Activated T-helper 2 cell treated with anti-CD3 and anti-CD28 coated beads, Interferon-gamma antibody, Interleukin-2, Interleukin-4, amounts not matched to agents 10 μg/mL and 5 μg/mL and 100 μg/mL, durations not matched to agents 14 hours and 24 hours and 36 hours (primary cell): ENCODE data around the gene SYDE1. TPM values are rescaled to one million over a fixed set of nuclear protein-coding genes. Genes with fewer than 3 reads are reported as not detected.
A peak's percentile ranks its signal among the peaks of the same experiment; 100 is the strongest.
"Not testable (repeated sequence)": the region's sequence is repeated elsewhere in the genome, so short reads cannot be mapped to it uniquely, and the experiment has no call there.

Source experiments
- DNase-seq: peaks from one replicate; pipeline ENCODE4 v3.0.0; 2021; ENCODE audit warnings: low spot score
- H3K27ac Mint-ChIP-seq: one replicate; pipeline ENCODE4 v1.8.0; 2021; ENCODE audit warnings: mixed read lengths
- H3K27me3 Mint-ChIP-seq: one replicate; pipeline ENCODE4 v1.8.0; 2021; ENCODE audit warnings: low read depth, mixed read lengths
- H3K36me3 Mint-ChIP-seq: one replicate; pipeline ENCODE4 v1.8.0; 2021; ENCODE audit warnings: low read depth, mixed read lengths
- H3K4me1 Mint-ChIP-seq: one replicate; pipeline ENCODE4 v1.8.0; 2021; ENCODE audit warnings: low read depth, mixed read lengths
- H3K4me3 Mint-ChIP-seq: one replicate; pipeline ENCODE4 v1.8.0; 2021; ENCODE audit warnings: low read depth, mild to moderate bottlenecking, moderate library complexity, mixed read lengths
- H3K9me3 Mint-ChIP-seq: one replicate; pipeline ENCODE4 v1.8.0; 2021; ENCODE audit warnings: mixed read lengths
- intact Hi-C: fragments of 100-400 bp; cut with micrococcal nuclease; formaldehyde crosslinking; loops from one replicate; pipeline ENCODE4 v1.15.1; 2023
- total RNA-seq: library from RNA; stranded (reverse); gene quantifications from 2 replicates; pipeline ENCODE4 v1.2.3, GENCODE V29; 2022

The SYDE1 gene
- total RNA-seq, 1 donor from 2014 or later: 1.9 TPM

- DNase-seq: no peak
- Mint-ChIP-seq H3K27ac (no peak overlapping the region), H3K9me3 (no peaks in the 10 kb centered on the region), H3K4me1 (peaks cover 3% of the 10 kb centered on the region), H3K36me3 (no peaks in the 10 kb centered on the region), H3K27me3 (no peaks in the 10 kb centered on the region), H3K4me3 (no peak overlapping the region)
- intact Hi-C loops: no loop called here
Measured at GRCh38 chr19:15096223-15096622, 11.0 kb upstream of the SYDE1 start.

GRCh38 chr19:15097980-15098379, 9.2 kb upstream of the SYDE1 start:
- H3K4me1 Mint-ChIP-seq, H3K27ac Mint-ChIP-seq, intact Hi-C loops, H3K36me3 Mint-ChIP-seq, H3K27me3 Mint-ChIP-seq, DNase-seq, H3K9me3 Mint-ChIP-seq, H3K4me3 Mint-ChIP-seq: not testable (repeated sequence)

- DNase-seq: no peak
- no peak overlapping the region for H3K27ac Mint-ChIP-seq
Measured at GRCh38 chr19:15098460-15098859, 8.7 kb upstream of the SYDE1 start.

GRCh38 chr19:15099017-15099582, 8.1 kb upstream of the SYDE1 start:
- H3K27ac Mint-ChIP-seq: no peak overlapping the region
- H3K27me3 Mint-ChIP-seq: no peaks in the 10 kb centered on the region
- H3K4me3 Mint-ChIP-seq: no peak overlapping the region
- intact Hi-C loops: no loop called here
- peaks cover 7% of the 10 kb centered on the region for H3K9me3 Mint-ChIP-seq
- H3K4me1 Mint-ChIP-seq: no peaks in the 10 kb centered on the region
- no peaks in the 10 kb centered on the region for H3K36me3 Mint-ChIP-seq
- no peak for DNase-seq

More at GRCh38 chr19:15098460-15098859, 8.7 kb upstream of the SYDE1 start:
- H3K36me3 Mint-ChIP-seq: no peaks in the 10 kb centered on the region
- H3K9me3 Mint-ChIP-seq: peaks cover 2% of the 10 kb centered on the region
- H3K4me1 Mint-ChIP-seq: no peaks in the 10 kb centered on the region
- H3K27me3 Mint-ChIP-seq: no peaks in the 10 kb centered on the region
- intact Hi-C loops: no loop called here
- no peak overlapping the region for H3K4me3 Mint-ChIP-seq

- peak; percentile 36 for DNase-seq
- H3K36me3 Mint-ChIP-seq: no peaks in the 10 kb centered on the region
- H3K4me1 Mint-ChIP-seq: peaks cover under 1% of the 10 kb centered on the region
- H3K27ac Mint-ChIP-seq: no peak overlapping the region
- intact Hi-C loops: no loop called here
- H3K4me3 Mint-ChIP-seq: no peak overlapping the region
- peaks cover 20% of the 10 kb centered on the region for H3K9me3 Mint-ChIP-seq
- H3K27me3 Mint-ChIP-seq: peaks cover 9% of the 10 kb centered on the region
Measured at GRCh38 chr19:15101479-15102082, 5.6 kb upstream of the SYDE1 start.

GRCh38 chr19:15104003-15104402, 3.2 kb upstream of the SYDE1 start:
- peaks cover 17% of the 10 kb centered on the region for H3K27me3 Mint-ChIP-seq

GRCh38 chr19:15104411-15104810, 2.8 kb upstream of the SYDE1 start:
- peaks cover 20% of the 10 kb centered on the region for H3K9me3 Mint-ChIP-seq
- no peak for DNase-seq
- peaks cover 7% of the 10 kb centered on the region for H3K4me1 Mint-ChIP-seq
- H3K27ac Mint-ChIP-seq: no peak overlapping the region
- intact Hi-C loops: no loop called here
- no peak overlapping the region for H3K4me3 Mint-ChIP-seq
- H3K27me3 Mint-ChIP-seq: peaks cover 17% of the 10 kb centered on the region
- no peaks in the 10 kb centered on the region for H3K36me3 Mint-ChIP-seq

More at GRCh38 chr19:15104003-15104402, 3.2 kb upstream of the SYDE1 start:
- DNase-seq: no peak
- Mint-ChIP-seq H3K36me3 (no peaks in the 10 kb centered on the region), H3K9me3 (peaks cover 20% of the 10 kb centered on the region), H3K27ac (no peak overlapping the region), H3K4me3 (no peak overlapping the region), H3K4me1 (peaks cover 7% of the 10 kb centered on the region)
- intact Hi-C loops: no loop called here

GRCh38 chr19:15105044-15105443, 2.2 kb upstream of the SYDE1 start:
- intact Hi-C loops: no loop called here
- Mint-ChIP-seq H3K27me3 (peaks cover 17% of the 10 kb centered on the region), H3K27ac (no peak overlapping the region), H3K36me3 (no peaks in the 10 kb centered on the region), H3K4me3 (no peak overlapping the region), H3K9me3 (peaks cover 20% of the 10 kb centered on the region), H3K4me1 (peaks cover 7% of the 10 kb centered on the region)
- no peak for DNase-seq

- Mint-ChIP-seq H3K27me3 (peaks cover 17% of the 10 kb centered on the region), H3K4me1 (peaks cover 7% of the 10 kb centered on the region), H3K9me3 (peaks cover 20% of the 10 kb centered on the region), H3K27ac (no peak overlapping the region), H3K4me3 (peak overlapping the region; percentile 41), H3K36me3 (no peaks in the 10 kb centered on the region)
- intact Hi-C loops: no loop called here
- no peak for DNase-seq
Measured at GRCh38 chr19:15108145-15108844, 1.1 kb downstream of the SYDE1 start.

GRCh38 chr19:15108845-15109767, 1.9 kb downstream of the SYDE1 start:
- Mint-ChIP-seq H3K4me1 (peaks cover 7% of the 10 kb centered on the region), H3K4me3 (no peak overlapping the region), H3K27ac (no peak overlapping the region), H3K36me3 (no peaks in the 10 kb centered on the region), H3K9me3 (peaks cover 13% of the 10 kb centered on the region), H3K27me3 (peaks cover 17% of the 10 kb centered on the region)
- intact Hi-C loops: no loop called here
- no peak for DNase-seq

- Mint-ChIP-seq H3K27me3 (peaks cover 17% of the 10 kb centered on the region), H3K27ac (no peak overlapping the region), H3K9me3 (peaks cover 8% of the 10 kb centered on the region), H3K36me3 (peaks cover 4% of the 10 kb centered on the region), H3K4me3 (no peak overlapping the region), H3K4me1 (peaks cover 7% of the 10 kb centered on the region)
- intact Hi-C loops: no loop called here
- no peak for DNase-seq
Measured at GRCh38 chr19:15109768-15110417, 2.7 kb downstream of the SYDE1 start.

GRCh38 chr19:15110418-15110815, 3.2 kb downstream of the SYDE1 start:
- DNase-seq: no peak
- Mint-ChIP-seq H3K9me3 (peaks cover 5% of the 10 kb centered on the region), H3K27ac (no peak overlapping the region), H3K4me3 (no peak overlapping the region), H3K27me3 (peaks cover 14% of the 10 kb centered on the region), H3K36me3 (peaks cover 5% of the 10 kb centered on the region), H3K4me1 (peaks cover 7% of the 10 kb centered on the region)
- intact Hi-C loops: no loop called here
